ENCODE results near the gene NTM. TPM values are rescaled to one million over a fixed set of nuclear protein-coding genes. Genes with fewer than 3 reads are reported as not detected.

NTM gene
- total RNA-seq, 1 donor from 2014 or later = 4.3 TPM

DNA sequence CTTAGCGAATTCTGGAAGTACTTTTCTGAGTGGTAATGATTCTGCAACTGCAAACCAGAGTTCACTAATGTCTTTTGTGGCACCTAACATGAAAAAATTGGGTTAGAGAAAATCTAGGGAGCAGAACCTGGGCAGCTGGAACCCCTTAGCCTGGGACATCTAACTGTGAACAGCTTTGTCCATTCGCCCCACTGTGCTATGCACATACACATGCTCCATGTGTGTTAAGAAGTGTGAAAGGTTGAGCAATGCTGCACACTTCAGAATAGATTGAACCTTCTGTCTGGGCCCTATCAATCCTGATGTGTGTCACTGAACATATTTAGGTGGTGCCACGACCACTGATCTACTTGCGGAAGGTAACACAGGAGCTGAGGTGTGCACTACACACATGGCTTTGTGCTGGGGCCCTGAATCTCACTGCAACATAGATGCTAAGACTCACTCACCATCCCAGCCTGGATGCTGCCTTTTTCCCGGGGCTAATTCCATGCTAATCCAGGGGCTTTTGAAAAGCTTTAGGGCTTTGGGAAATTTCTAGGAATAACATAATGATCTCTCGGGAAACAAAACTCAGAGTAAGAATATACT is 976.2 kb downstream of the NTM start:
- Mint-ChIP-seq H3K4me3 (ENCODE audit: low read depth) (no peak overlapping the region), H3K27ac (no peak overlapping the region), H3K4me1 (ENCODE audit: low read depth) (no peaks in the 10 kb centered on the region), H3K27me3 (peaks cover 58% of the 10 kb centered on the region), H3K36me3 (ENCODE audit: insufficient read depth) (no peaks in the 10 kb centered on the region), H3K9me3 (ENCODE audit: low read depth) (no peaks in the 10 kb centered on the region)
- no peak for DNase-seq (ENCODE audit: low spot score, unreplicated experiment)
- TF ChIP-seq, protein P1, sequence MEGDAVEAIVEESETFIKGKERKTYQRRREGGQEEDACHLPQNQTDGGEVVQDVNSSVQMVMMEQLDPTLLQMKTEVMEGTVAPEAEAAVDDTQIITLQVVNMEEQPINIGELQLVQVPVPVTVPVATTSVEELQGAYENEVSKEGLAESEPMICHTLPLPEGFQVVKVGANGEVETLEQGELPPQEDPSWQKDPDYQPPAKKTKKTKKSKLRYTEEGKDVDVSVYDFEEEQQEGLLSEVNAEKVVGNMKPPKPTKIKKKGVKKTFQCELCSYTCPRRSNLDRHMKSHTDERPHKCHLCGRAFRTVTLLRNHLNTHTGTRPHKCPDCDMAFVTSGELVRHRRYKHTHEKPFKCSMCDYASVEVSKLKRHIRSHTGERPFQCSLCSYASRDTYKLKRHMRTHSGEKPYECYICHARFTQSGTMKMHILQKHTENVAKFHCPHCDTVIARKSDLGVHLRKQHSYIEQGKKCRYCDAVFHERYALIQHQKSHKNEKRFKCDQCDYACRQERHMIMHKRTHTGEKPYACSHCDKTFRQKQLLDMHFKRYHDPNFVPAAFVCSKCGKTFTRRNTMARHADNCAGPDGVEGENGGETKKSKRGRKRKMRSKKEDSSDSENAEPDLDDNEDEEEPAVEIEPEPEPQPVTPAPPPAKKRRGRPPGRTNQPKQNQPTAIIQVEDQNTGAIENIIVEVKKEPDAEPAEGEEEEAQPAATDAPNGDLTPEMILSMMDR (IDR thresholded peaks at IDR 0.05; ENCODE audit: unreplicated experiment) = no peak

DNA sequence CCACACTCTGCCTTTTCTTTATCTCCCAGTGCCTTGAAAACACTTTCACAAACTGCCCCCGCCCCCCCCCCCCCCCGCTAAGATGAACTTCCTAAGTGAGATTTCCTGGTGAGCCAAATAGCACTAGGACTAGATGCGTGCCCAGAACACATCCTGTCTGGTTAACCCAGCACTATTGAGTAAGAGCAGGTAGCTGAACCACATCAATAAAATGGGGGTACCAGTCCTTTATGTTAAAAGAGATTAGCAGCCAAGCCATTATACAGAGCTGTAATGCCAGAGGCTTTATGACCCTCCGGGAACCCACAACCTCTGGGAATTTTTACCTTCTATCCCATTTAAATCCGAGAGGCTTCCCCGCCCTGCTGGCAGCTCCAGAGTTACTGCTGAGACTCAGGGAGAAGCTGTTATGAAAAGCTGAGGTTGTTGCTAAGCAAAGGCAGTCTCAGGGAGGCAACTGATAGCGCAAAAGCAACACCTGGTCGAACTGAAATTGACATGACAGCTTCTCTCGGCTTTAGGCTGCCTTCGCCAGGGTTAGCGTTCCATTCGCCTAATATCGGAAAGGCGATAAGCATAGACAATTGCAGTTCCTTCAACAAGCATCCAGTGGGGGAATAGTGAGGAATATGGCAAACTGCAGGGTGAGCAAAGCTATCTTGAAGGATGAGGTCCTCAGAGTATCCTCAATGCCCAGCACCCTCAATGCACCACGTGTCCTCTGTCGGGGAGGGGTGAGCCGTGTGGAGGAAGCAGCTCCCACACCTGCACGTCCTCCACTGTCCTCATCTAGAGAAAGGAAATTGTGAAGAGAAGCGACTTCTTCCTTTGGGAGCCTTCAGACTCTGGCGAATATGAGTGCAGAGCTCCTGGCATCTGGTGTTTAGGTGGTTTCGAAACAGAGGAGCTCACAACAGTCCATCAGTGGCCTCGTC is 977.0 kb downstream of the NTM start:
- Mint-ChIP-seq H3K36me3 (ENCODE audit: insufficient read depth) (no peaks in the 10 kb centered on the region), H3K27me3 (peaks cover 56% of the 10 kb centered on the region), H3K4me1 (ENCODE audit: low read depth) (no peaks in the 10 kb centered on the region), H3K4me3 (ENCODE audit: low read depth) (no peak overlapping the region), H3K9me3 (ENCODE audit: low read depth) (no peaks in the 10 kb centered on the region), H3K27ac (no peak overlapping the region)
- TF ChIP-seq, protein P1 (IDR thresholded peaks at IDR 0.05; ENCODE audit: unreplicated experiment) = no peak
- no peak for DNase-seq (ENCODE audit: low spot score, unreplicated experiment)

- H3K4me1 Mint-ChIP-seq (ENCODE audit: low read depth) = no peaks in the 10 kb centered on the region
- TF ChIP-seq, protein P1 (IDR thresholded peaks at IDR 0.05; ENCODE audit: unreplicated experiment) = no peak
- peaks cover 57% of the 10 kb centered on the region for H3K27me3 Mint-ChIP-seq
- no peak for DNase-seq (ENCODE audit: low spot score, unreplicated experiment)
- H3K36me3 Mint-ChIP-seq (ENCODE audit: insufficient read depth) = no peaks in the 10 kb centered on the region
- no peaks in the 10 kb centered on the region for H3K9me3 Mint-ChIP-seq (ENCODE audit: low read depth)
- H3K27ac Mint-ChIP-seq = peak overlapping the region; percentile 58
- H3K4me3 Mint-ChIP-seq (ENCODE audit: low read depth) = no peak overlapping the region
Measured at GRCh38 chr11:132349811-132350733, 979.7 kb downstream of the NTM start.

DNA sequence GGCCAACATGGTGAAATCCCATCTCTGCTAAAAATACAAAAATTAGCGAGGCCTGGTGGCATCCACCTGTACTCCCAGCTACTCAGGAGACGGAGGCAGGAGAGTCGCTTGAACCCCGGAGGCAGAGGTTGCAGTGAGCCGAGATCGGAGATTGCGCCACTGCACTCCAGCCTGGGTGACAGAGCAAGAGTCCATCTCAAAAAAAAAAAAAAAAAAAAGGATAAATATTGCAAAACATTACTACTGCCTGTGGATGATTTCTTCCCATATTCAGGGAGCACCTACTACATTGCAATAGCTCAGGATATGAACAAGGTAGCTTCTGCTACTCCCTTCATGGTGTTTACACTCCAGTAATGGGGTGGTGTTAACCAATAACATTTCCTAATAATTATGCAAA is 980.6 kb downstream of the NTM start:
- H3K27me3 Mint-ChIP-seq = peaks cover 58% of the 10 kb centered on the region
- no peaks in the 10 kb centered on the region for H3K36me3 Mint-ChIP-seq (ENCODE audit: insufficient read depth)
- DNase-seq (ENCODE audit: low spot score, unreplicated experiment) = no peak
- H3K4me1 Mint-ChIP-seq (ENCODE audit: low read depth) = no peaks in the 10 kb centered on the region
- no peak overlapping the region for H3K27ac Mint-ChIP-seq
- H3K9me3 Mint-ChIP-seq (ENCODE audit: low read depth) = no peaks in the 10 kb centered on the region
- TF ChIP-seq, protein P1 (IDR thresholded peaks at IDR 0.05; ENCODE audit: unreplicated experiment) = no peak
- no peak overlapping the region for H3K4me3 Mint-ChIP-seq (ENCODE audit: low read depth)

DNA sequence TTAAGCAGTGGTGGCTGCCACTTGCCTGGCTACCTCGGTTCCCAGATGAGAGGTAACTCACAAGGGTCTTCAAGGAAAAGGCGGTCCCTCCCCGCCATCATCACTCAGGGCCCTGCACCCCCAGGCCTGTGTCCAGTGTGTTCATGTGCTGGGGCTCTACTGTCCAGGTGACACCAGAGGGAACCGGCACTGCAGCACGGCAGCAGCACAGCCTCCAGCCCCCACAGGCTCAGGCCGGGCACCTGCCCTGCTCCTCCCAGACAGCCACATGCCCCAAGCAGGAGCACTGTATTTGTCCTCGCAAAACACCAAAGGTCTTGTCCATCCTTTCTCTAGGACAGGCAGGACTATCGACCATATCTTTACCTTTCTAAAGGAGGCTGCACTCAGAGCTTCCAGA is 982.1 kb downstream of the NTM start:
- Mint-ChIP-seq H3K4me1 (ENCODE audit: low read depth) (no peaks in the 10 kb centered on the region), H3K36me3 (ENCODE audit: insufficient read depth) (no peaks in the 10 kb centered on the region), H3K27ac (no peak overlapping the region), H3K9me3 (ENCODE audit: low read depth) (no peaks in the 10 kb centered on the region), H3K27me3 (peaks cover 57% of the 10 kb centered on the region), H3K4me3 (ENCODE audit: low read depth) (no peak overlapping the region)
- no peak for DNase-seq (ENCODE audit: low spot score, unreplicated experiment)
- TF ChIP-seq, protein P1 (IDR thresholded peaks at IDR 0.05; ENCODE audit: unreplicated experiment) = no peak
